ENCODE data around the gene LHFPL3. TPM values are rescaled to one million over a fixed set of nuclear protein-coding genes. Genes with fewer than 3 reads are reported as not detected.

Gene LHFPL3
- total RNA-seq, 1 donor from 2014 or later, result not detected

- Histone ChIP-seq H3K27me3 (ENCODE audit: control insufficient read depth, insufficient read depth, low read length) (no peaks in the 10 kb centered on the region), H3K4me3 (ENCODE audit: low read depth, low read length) (no peak overlapping the region), H3K36me3 (ENCODE audit: control insufficient read depth, insufficient read depth, low read length) (no peaks in the 10 kb centered on the region)
- DNase-seq (ENCODE audit: low read depth) (no peak), FAIRE-seq (no peak)
- TF ChIP-seq CTCF (IDR thresholded peaks at IDR 0.05; ENCODE audit: insufficient read depth, low read length, severe bottlenecking), result no peak
Measured at GRCh38 chr7:104767113-104767512, 438.7 kb downstream of the LHFPL3 start.

DNA sequence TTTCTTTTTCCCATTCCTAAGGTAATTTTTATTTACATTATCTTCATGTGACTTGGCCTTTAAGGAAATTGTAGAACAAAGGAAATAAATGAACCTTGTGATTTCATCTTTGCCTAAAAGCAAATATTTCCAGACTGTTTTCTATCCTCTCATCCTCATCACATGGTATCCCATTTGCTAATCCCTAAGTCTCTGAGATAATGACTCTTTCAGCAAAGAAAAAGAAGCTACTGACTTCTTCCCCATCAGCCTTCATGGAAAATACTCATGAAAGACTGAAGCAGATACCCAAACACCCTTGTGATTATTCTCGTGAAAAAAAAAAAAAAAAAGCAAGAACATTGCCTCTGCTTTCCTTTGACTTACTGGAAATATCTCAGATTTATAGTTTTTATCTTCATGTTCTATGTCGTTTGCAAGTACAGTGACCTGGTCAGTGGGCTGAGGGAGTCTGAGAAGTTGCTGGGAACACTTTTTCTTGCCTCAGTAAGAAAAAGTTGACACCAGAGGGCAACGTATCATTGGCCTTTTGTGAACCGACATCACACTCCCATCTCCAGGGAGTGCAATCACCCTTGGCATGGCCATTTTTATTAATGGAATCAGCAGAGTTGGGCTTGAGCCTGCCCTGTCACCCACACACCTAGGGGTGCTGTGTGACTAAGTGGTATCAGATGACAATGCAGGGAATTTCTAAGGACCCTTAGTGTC, 439.6 kb downstream of the LHFPL3 start:
- no peaks in the 10 kb centered on the region for H3K36me3 ChIP-seq (ENCODE audit: control insufficient read depth, insufficient read depth, low read length)
- H3K27me3 ChIP-seq (ENCODE audit: control insufficient read depth, insufficient read depth, low read length), result no peaks in the 10 kb centered on the region
- no peak for FAIRE-seq
- DNase-seq (ENCODE audit: low read depth), result peak; percentile 15
- no peak overlapping the region for H3K4me3 ChIP-seq (ENCODE audit: low read depth, low read length)
- TF ChIP-seq CTCF (IDR thresholded peaks at IDR 0.05; ENCODE audit: insufficient read depth, low read length, severe bottlenecking), result no peak

DNA sequence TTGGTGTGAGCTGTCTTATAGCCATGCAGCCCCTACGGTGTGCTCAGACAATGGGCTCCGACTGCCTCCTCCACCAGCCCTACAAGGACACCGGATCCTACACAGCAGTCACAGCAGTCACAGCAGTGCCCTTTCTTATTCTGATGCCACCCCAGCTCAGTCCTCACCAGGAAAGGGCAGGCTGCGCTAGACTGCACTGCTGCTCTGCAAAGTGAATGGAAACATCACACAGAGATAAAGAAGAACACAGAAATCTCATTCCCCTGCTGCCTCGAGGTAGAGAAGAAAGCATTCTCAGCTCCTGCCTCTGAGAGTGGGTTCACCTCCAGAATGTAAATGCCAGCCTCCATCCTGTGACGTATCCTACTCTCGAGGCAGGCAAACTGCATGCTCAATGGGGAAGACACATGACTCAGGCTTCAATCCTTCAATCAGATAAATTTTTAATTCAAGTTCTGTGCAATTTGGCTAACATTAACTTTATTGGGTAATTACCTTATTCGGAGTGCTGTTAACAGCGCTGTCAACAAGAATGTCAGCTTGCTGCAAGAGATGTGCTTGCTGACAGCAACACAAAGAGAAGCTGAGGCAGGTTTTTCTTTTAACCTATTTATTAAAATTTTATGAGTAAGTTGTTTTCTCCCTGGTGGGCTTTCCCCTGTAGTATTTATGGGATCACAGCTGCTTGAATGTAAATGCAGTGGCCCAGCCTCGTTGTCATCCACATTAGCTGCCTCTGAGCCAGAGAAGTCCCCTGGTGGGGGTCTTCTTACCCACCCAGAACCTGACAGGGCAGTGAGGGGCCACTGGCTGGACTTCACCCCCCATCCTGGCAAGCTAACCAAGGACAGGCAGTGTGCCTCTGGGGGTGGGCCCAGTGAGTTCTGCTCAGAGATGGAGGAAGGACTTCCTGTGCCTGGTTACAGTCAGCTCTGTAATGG, 444.3 kb downstream of the LHFPL3 start:
- TF ChIP-seq CTCF (IDR thresholded peaks at IDR 0.05; ENCODE audit: insufficient read depth, low read length, severe bottlenecking), result no peak

DNA sequence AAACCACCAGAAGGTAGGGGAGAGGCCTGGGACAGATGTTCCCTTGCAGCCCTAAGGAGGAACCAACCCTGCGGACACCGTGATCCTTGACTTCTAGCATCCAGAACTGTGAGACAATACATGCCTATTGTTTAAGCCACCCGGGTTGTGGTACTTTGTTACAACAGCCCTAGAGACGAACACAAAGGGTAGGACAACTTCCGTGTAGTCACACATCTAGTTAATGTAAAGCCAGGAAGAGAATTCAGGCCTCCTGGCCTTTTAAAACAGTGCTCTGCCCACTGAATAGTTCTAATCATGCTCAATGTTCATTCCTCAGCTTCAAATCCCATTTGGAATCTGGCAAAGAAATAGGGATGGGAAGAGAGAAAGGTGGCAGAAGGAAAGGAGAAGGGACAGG, 445.4 kb downstream of the LHFPL3 start:
- no peak for FAIRE-seq

More for the DNA sequence above, 444.3 kb downstream of the LHFPL3 start:
- no peaks in the 10 kb centered on the region for H3K27me3 ChIP-seq (ENCODE audit: control insufficient read depth, insufficient read depth, low read length)
- DNase-seq (ENCODE audit: low read depth) (no peak), FAIRE-seq (no peak)
- H3K4me3 ChIP-seq (ENCODE audit: low read depth, low read length), result no peak overlapping the region
- no peaks in the 10 kb centered on the region for H3K36me3 ChIP-seq (ENCODE audit: control insufficient read depth, insufficient read depth, low read length)

DNA sequence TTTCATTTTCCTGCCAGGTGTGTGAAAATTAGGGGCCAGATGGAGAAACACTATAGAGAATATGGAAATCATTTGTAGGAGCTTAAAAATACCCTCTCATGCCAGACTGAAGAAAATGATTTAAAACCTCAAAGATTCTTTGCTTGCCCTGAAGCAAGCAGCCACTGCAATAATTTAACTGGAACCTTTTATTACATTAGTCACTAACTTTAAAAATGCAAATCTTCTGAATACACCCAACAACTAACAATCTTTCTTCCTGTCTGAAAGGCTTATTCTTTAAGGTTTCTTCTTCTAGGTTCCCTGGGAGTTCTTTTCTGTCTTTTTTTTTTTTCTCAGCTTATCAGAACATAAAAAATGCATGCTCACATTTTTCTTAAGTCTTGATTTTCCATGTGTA, 447.1 kb downstream of the LHFPL3 start:
- TF ChIP-seq CTCF (IDR thresholded peaks at IDR 0.05; ENCODE audit: insufficient read depth, low read length, severe bottlenecking), result no peak
- DNase-seq (ENCODE audit: low read depth) (no peak), FAIRE-seq (no peak)
- no peak overlapping the region for H3K4me3 ChIP-seq (ENCODE audit: low read depth, low read length)
- H3K27me3 ChIP-seq (ENCODE audit: control insufficient read depth, insufficient read depth, low read length), result no peaks in the 10 kb centered on the region
- H3K36me3 ChIP-seq (ENCODE audit: control insufficient read depth, insufficient read depth, low read length), result no peaks in the 10 kb centered on the region

More for the DNA sequence above, 445.4 kb downstream of the LHFPL3 start:
- no peak overlapping the region for H3K4me3 ChIP-seq (ENCODE audit: low read depth, low read length)
- TF ChIP-seq CTCF (IDR thresholded peaks at IDR 0.05; ENCODE audit: insufficient read depth, low read length, severe bottlenecking), result no peak
- no peak for DNase-seq (ENCODE audit: low read depth)
- H3K27me3 ChIP-seq (ENCODE audit: control insufficient read depth, insufficient read depth, low read length), result no peaks in the 10 kb centered on the region
- H3K36me3 ChIP-seq (ENCODE audit: control insufficient read depth, insufficient read depth, low read length), result no peaks in the 10 kb centered on the region

Measured in bronchial epithelial cell (primary cell).